Hepatocyte (in vitro differentiated cells): ENCODE results near the gene AGA. TPM values are rescaled to one million over a fixed set of nuclear protein-coding genes. Genes with fewer than 3 reads are reported as not detected.

Experiments used
- DNase-seq: peaks from one replicate; pipeline ENCODE4 v3.0.0-alpha.2; 2016; ENCODE audit warnings: low spot score
- H2AFZ ChIP-seq: fragments of 200-600 bp; sonication (generic); 2 replicates; pipeline ENCODE4 v1.6.0; 2016; ENCODE audit warnings: antibody characterized with exemption, mild to moderate bottlenecking
- H3K27ac ChIP-seq: fragments of 200-600 bp; sonication (generic); 2 replicates; pipeline ENCODE4 v1.5.1; 2016; ENCODE audit warnings: mild to moderate bottlenecking
- H3K27me3 ChIP-seq: fragments of 200-600 bp; sonication (generic); 2 replicates; pipeline ENCODE4 v1.6.1; 2016
- H3K36me3 ChIP-seq: fragments of 200-600 bp; sonication (generic); replicated peaks from 2 replicates; pipeline ENCODE4 v1.5.1; 2016; ENCODE audit warnings: low read depth; ENCODE audit not compliant: insufficient read depth
- H3K4me1 ChIP-seq: fragments of 200-600 bp; sonication (generic); 2 replicates; pipeline ENCODE4 v1.5.1; 2016; ENCODE audit warnings: mild to moderate bottlenecking, moderate library complexity; ENCODE audit not compliant: insufficient read depth
- H3K4me2 ChIP-seq: fragments of 200-600 bp; sonication (generic); 2 replicates; pipeline ENCODE4 v1.6.0; 2016
- H3K4me3 ChIP-seq: fragments of 200-600 bp; sonication (generic); 2 replicates; pipeline ENCODE4 v1.5.1; 2016; ENCODE audit warnings: mild to moderate bottlenecking
- H3K79me2 ChIP-seq: fragments of 200-600 bp; sonication (generic); 2 replicates; pipeline ENCODE4 v1.6.0; 2017; ENCODE audit warnings: mild to moderate bottlenecking
- H3K9me2 ChIP-seq: fragments of 200-600 bp; sonication (generic); replicated peaks from 2 replicates; pipeline ENCODE4 v1.6.0; 2017; ENCODE audit warnings: mild to moderate bottlenecking; ENCODE audit not compliant: insufficient read depth
- H3K9me3 ChIP-seq: fragments of 200-600 bp; sonication (generic); 2 replicates; pipeline ENCODE4 v1.5.1; 2016; ENCODE audit warnings: low read depth, mild to moderate bottlenecking
- H4K20me1 ChIP-seq: fragments of 200-600 bp; sonication (generic); 2 replicates; pipeline ENCODE4 v1.6.0; 2016; ENCODE audit warnings: mild to moderate bottlenecking; ENCODE audit not compliant: insufficient read depth, poor library complexity, severe bottlenecking
- EZH2 ChIP-seq: fragments of 200-600 bp; sonication (generic); IDR thresholded peaks from 2 replicates; pipeline ENCODE4 v1.6.1; 2016; ENCODE audit warnings: antibody characterized with exemption, mild to moderate bottlenecking, borderline replicate concordance
- EZH2phosphoT487 ChIP-seq: fragments of 200-600 bp; sonication (generic); IDR thresholded peaks from one replicate; pipeline ENCODE4 v1.6.1; 2018; ENCODE audit warnings: antibody characterized with exemption, mild to moderate bottlenecking, low read depth, moderate library complexity; ENCODE audit not compliant: unreplicated experiment, severe bottlenecking
- WGBS: methylation state at CpG from one replicate; pipeline ENCODE4 v1.1.6; 2016; ENCODE audit warnings: low lambda C conversion rate; ENCODE audit errors: missing lambda C conversion rate; 5-methylcytosine and 5-hydroxymethylcytosine counted together
- polyA plus RNA-seq: library from polyadenylated mRNA; unstranded; fragments of >200 nt; fragmentation: Nextera tagmentation; extraction: Ambion mirVana; gene quantifications from 2 replicates; pipeline ENCODE4 v1.2.1, GENCODE V29; 2016
- total RNA-seq: library from RNA; depleted of rRNA; stranded (reverse); fragments of >200 nt; gene quantifications from 2 replicates; pipeline ENCODE4 v1.2.3, GENCODE V29; 2014
- TF ChIP-seq, protein P1 (sequence below): fragments of 200-600 bp; sonication (generic); IDR thresholded peaks from 2 replicates; pipeline ENCODE4 v1.5.1; 2016; ENCODE audit warnings: antibody characterized with exemption, mild to moderate bottlenecking; ENCODE audit not compliant: poor library complexity

Gene AGA
- total and polyA plus RNA-seq, 2 experiments from 2014 or later = 29.5 to 43.8 TPM

DNA sequence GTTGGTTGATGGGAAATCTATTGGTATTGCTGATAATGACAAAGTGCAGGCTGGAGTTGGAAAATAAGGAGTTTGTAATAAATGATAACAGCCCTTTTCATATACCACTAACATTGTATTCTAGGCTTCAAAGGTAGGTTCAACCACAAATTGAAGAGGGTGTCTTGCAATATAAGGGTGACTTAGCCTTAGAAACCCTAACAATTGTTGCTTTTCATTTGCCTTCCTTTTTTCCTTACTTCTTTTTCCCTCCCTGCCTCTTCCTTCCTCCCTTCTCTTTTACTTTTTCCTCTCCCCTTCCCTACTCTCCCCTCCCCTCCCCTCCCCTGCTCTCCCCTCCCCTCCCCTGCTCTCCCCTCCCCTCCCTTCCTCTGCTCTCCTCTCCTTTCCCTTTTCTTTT, 10.9 kb upstream of the AGA start:
- H3K36me3 ChIP-seq = no peaks in the 10 kb centered on the region
- no peak overlapping the region for H3K27ac ChIP-seq
- TF ChIP-seq, protein P1, sequence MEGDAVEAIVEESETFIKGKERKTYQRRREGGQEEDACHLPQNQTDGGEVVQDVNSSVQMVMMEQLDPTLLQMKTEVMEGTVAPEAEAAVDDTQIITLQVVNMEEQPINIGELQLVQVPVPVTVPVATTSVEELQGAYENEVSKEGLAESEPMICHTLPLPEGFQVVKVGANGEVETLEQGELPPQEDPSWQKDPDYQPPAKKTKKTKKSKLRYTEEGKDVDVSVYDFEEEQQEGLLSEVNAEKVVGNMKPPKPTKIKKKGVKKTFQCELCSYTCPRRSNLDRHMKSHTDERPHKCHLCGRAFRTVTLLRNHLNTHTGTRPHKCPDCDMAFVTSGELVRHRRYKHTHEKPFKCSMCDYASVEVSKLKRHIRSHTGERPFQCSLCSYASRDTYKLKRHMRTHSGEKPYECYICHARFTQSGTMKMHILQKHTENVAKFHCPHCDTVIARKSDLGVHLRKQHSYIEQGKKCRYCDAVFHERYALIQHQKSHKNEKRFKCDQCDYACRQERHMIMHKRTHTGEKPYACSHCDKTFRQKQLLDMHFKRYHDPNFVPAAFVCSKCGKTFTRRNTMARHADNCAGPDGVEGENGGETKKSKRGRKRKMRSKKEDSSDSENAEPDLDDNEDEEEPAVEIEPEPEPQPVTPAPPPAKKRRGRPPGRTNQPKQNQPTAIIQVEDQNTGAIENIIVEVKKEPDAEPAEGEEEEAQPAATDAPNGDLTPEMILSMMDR = no peak
- H2AFZ ChIP-seq = no peak overlapping the region
- no peaks in the 10 kb centered on the region for H3K27me3 ChIP-seq
- no peaks in the 10 kb centered on the region for H3K4me1 ChIP-seq
- no peak overlapping the region for H3K4me2 ChIP-seq
- no peaks in the 10 kb centered on the region for H3K79me2 ChIP-seq
- no peaks in the 10 kb centered on the region for H3K9me2 ChIP-seq
- H3K4me3 ChIP-seq = no peak overlapping the region
- no peak for DNase-seq
- H3K9me3 ChIP-seq = no peaks in the 10 kb centered on the region
- no peaks in the 10 kb centered on the region for H4K20me1 ChIP-seq

DNA sequence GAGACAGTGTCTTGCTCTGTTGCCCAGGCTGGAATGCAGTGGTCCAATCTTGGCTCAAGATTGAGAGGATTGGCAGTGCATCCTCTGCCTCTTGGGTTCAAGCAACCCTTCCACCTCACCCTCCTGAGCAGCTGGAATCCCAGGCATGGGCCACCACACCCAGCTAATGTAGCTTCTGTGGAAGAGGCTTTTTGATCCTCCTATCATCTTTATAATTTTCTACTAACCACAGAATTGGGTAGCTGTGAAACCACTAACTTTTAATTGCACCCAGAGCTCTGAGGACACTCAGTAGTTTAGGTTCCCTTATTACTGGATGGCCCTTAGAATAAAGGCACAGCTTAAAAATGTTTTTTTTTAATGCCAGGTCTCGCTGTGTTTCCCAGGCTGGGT, 8.9 kb upstream of the AGA start:
- H3K27me3 ChIP-seq = no peaks in the 10 kb centered on the region
- no peaks in the 10 kb centered on the region for H3K9me2 ChIP-seq
- no peaks in the 10 kb centered on the region for H4K20me1 ChIP-seq
- no peaks in the 10 kb centered on the region for H3K4me1 ChIP-seq
- no peak overlapping the region for H3K4me2 ChIP-seq
- no peak overlapping the region for H2AFZ ChIP-seq
- WGBS = 83% methylated on average over 1 of the region's 1 CpG
- TF ChIP-seq EZH2phosphoT487 (no peak), EZH2 (no peak)
- TF ChIP-seq, protein P1 = no peak
- H3K9me3 ChIP-seq = no peaks in the 10 kb centered on the region
- H3K36me3 ChIP-seq = no peaks in the 10 kb centered on the region
- H3K4me3 ChIP-seq = no peak overlapping the region
- DNase-seq = no peak
- no peaks in the 10 kb centered on the region for H3K79me2 ChIP-seq
- no peak overlapping the region for H3K27ac ChIP-seq

DNA sequence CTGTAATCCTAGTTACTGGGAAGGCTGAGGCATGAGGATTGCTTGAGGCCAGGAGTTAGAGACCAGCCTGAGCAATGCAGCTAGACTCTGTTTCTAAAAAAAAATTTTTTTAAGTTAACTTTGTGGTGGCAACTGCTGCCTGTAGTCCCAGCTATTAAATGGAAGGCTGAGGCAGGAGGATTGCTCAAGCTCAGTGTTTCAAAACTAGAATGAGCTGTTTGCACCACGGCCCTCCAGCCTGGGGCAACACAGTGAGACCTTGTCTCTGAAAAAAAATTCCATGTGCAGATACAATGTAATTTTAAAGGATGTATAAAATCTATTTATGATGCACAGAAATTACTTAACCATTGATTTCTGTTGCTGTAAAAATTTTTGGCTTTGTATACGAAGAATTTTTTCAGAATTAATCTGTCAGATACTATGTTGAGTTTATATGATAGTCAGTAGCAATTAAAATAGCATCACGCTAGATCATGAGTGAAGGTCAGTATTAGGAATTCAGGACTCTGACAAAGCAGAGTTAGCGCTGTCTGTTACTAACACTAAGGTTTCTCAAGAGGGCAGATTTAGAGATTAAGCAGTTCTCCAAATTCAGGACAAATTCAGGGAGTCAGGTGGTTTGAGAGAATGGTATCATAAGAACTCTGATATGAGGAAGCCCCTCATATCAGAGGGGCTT, 8.3 kb upstream of the AGA start:
- no peak for DNase-seq
- Histone ChIP-seq H3K36me3 (no peaks in the 10 kb centered on the region), H3K9me3 (no peaks in the 10 kb centered on the region), H3K4me1 (no peaks in the 10 kb centered on the region), H3K4me3 (no peak overlapping the region), H3K27me3 (no peaks in the 10 kb centered on the region), H4K20me1 (no peaks in the 10 kb centered on the region), H3K79me2 (no peaks in the 10 kb centered on the region), H3K4me2 (no peak overlapping the region), H3K27ac (no peak overlapping the region), H3K9me2 (no peaks in the 10 kb centered on the region), H2AFZ (no peak overlapping the region)
- WGBS = 87% methylated on average over 4 of the region's 4 CpGs
- TF ChIP-seq EZH2 = no peak
- TF ChIP-seq, protein P1 = no peak
- no peak for TF ChIP-seq EZH2phosphoT487

DNA sequence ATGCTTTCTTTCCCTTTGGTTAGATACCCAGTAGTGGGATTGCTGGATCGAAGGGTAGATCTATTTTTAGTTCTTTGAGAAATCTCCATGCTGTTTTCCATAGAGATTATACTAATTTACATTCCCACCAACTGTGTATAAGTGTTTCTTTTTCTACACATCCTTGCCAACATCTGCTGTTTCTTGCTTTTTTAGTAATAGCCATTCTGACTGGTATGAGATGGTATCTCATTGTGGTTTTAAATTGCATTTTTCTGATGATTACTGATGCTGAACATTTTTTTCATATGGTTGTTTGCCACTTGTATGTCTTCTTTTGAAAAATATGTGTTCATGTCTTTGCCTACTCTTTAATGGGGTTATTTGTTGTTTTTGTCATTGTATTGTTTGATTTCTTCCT, 6.6 kb upstream of the AGA start:
- Histone ChIP-seq H4K20me1 (no peaks in the 10 kb centered on the region), H3K4me2 (no peak overlapping the region), H3K36me3 (no peaks in the 10 kb centered on the region), H3K4me3 (no peak overlapping the region), H2AFZ (no peak overlapping the region), H3K27ac (no peak overlapping the region), H3K27me3 (no peaks in the 10 kb centered on the region), H3K9me2 (no peaks in the 10 kb centered on the region), H3K79me2 (no peaks in the 10 kb centered on the region), H3K9me3 (no peaks in the 10 kb centered on the region), H3K4me1 (no peaks in the 10 kb centered on the region)
- no peak for DNase-seq
- 92% methylated on average over 1 of the region's 1 CpG for WGBS
- no peak for TF ChIP-seq EZH2
- TF ChIP-seq, protein P1 = no peak
- TF ChIP-seq EZH2phosphoT487 = no peak
